Activated T-cell treated with anti-CD3 and anti-CD28 coated beads for 1 hour (primary cell): ENCODE results near the gene STAB2.

Source experiments
- DNase-seq: peaks from one replicate; pipeline ENCODE4 v3.0.0-alpha.2; 2020; ENCODE audit warnings: low read depth

Gene STAB2

GRCh38 chr12:103696101-103696500, 109.0 kb downstream of the STAB2 start:
- no peak for DNase-seq

DNA sequence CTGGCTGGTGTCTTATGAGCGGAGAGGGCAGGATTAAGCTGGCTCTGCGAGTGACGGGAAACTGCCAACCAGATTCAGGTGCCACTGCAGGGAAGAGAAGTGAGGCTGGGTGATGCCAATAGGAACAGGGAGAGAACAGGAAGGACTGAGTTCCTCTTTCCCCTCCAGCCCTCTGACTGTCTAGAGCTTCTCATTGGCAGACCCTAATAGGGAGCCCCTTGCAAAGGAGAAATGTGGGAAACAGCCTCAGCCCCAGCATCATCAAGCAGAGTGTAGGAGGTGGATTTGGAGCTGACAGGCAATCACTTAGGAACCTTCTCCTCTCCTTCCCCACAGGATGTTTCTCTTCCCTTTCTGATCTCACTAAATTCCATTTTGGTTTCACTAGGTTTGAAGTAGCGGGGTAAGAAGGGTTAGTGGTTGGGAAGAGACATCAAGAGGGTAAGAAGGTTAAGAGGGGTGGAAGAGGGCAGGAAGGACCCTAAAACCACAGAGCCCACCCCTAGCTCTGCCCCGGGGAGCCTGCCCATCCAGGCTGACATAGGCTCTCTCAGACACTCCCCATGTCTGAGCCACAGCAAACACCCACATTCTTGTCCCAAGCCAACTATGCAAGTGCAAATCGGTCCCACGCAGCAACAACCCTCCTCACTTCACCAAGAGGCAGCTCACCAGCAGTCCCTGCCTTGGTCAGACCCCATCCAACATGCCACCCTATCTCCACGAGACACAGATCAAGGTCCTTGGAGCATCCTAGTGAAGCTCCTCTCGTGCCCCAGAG, 111.1 kb downstream of the STAB2 start:
- DNase-seq = no peak

DNA sequence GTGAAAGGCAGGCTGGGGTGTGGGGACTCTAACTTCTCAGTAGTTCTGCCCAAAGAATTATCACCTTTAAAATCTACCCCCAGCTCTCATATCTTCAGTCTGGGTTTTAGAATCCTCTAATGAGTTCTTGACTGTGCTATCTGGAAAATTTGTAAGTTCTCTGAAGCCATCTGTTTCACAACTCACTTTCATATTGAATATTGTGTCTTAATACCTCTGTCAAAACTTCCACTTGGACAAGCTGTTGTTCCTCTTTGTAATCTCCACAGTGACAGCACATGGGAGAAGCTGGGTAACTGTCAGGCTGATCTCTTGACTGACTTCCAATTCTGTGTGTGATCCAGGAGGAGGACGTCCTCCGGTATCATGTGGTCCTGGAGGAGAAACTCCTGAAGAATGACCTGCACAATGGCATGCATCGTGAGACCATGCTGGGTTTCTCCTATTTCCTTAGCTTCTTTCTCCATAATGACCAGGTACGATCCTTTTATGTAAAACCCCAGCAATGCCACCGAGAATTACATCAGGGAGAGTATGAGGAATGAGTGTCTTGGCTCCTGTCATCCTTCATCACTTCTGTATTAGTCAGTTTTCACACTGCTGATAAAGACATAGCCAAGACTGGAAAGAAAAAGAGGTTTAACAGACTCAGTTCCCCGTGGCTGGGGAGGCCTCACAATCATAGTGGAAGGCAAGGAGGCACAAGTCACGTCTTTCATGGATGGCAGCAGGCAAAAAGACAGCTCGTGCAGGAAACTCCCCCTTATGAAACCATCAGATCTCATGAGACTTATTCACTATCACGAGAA, 111.9 kb downstream of the STAB2 start:
- DNase-seq = no peak

GRCh38 chr12:103705098-103705497, 118.0 kb downstream of the STAB2 start:
- no peak for DNase-seq

GRCh38 chr12:103705927-103706326, 118.9 kb downstream of the STAB2 start:
- no peak for DNase-seq

GRCh38 chr12:103707446-103707845, 120.4 kb downstream of the STAB2 start:
- DNase-seq = no peak

DNA sequence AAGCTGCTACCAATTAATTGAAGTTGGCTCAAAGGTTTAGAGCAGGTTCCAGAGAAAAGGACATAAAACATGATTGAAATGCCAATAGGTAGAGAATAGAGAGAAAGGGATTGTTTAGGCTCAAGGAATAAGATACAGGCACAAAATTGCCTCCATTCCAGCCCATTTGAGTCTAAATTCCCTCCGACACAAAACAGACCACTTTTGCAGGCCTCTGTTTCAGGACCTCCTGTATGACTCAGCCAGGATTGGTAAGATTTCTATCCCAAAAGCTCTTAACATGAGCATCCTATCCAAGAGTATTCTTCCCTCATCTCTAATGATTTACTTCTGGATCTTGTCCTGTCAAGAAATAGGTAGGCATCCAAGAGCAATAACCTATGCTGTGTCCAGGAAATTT, 123.5 kb downstream of the STAB2 start:
- no peak for DNase-seq

GRCh38 chr12:103712216-103712615, 125.1 kb downstream of the STAB2 start:
- DNase-seq = no peak

DNA sequence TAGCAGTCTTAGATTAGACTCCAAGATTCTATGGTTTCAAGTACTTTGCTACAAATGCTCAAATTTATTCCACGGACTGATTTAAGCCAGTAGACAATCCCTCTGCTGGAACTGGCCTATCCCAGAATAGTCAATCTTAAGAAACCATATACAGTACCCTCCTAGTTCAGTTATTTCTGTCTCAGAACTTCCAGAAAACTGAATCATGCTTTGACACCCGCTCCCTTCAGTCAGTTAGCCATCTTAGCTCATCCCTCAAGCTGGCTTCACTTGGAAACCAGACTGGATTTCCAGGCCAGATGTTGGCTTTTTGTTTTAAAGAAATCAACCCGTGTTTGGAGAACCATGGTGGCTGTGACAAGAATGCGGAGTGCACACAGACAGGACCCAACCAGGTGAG, 128.4 kb downstream of the STAB2 start:
- DNase-seq = no peak

DNA sequence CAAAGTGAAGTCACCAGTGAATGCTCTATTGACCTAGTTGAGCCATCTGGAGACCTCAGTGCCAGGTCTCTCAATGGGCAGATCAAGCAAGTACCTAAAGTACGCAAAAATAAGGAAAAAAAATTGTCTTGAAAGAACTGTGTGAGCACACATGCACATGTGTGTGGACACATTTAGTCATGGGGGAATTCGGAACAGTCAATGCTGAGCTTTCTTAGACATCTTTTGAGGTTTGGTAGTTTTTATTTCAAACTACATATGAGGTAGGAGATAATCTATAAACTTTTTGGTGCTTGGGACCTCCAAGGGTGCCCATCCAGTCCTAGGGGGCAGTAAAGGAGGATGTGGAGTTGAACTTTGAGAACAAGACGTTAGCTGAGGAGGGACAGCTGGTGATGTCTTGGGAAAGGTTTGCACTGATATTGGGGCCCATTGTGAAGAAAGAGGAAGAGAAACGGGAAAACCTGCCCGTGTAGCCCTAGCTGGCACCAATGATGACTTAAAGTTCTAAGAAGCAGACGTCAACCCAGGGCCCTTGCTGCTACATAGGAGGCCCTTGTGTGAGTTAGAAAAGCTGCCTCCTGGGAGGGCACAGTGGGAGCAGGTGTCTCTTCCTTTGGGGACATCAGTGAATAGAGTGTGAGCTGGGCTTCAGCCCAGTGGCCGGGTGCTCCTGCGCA, 129.6 kb downstream of the STAB2 start:
- DNase-seq = no peak

GRCh38 chr12:103725398-103725797, 138.3 kb downstream of the STAB2 start:
- no peak for DNase-seq

- DNase-seq = no peak
Measured at GRCh38 chr12:103727638-103728037, 140.6 kb downstream of the STAB2 start.

DNA sequence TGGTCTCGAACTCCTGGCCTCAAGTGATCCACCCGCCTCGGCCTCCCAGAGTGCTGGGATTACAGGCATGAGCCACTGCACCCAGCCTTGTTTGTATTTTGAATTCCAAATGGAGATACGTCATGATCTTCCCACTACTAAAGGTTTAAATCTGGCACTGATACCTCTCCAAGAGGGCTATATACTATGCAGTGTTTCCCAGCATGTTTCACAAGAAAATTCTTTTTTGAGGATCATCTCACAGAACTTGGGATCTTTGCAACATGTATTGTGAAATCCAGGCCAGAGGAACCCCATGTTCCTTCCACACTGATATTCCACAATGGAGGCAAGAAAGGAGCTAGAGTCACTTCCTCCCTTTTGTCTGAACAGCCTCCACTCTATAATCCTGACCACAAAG, 141.2 kb downstream of the STAB2 start:
- no peak for DNase-seq

- DNase-seq = no peak
Measured at GRCh38 chr12:103729499-103729898, 142.4 kb downstream of the STAB2 start.

- no peak for DNase-seq
Measured at GRCh38 chr12:103731539-103731938, 144.5 kb downstream of the STAB2 start.

- DNase-seq = no peak
Measured at GRCh38 chr12:103734863-103735262, 147.8 kb downstream of the STAB2 start.

GRCh38 chr12:103735291-103735690, 148.2 kb downstream of the STAB2 start:
- no peak for DNase-seq

DNA sequence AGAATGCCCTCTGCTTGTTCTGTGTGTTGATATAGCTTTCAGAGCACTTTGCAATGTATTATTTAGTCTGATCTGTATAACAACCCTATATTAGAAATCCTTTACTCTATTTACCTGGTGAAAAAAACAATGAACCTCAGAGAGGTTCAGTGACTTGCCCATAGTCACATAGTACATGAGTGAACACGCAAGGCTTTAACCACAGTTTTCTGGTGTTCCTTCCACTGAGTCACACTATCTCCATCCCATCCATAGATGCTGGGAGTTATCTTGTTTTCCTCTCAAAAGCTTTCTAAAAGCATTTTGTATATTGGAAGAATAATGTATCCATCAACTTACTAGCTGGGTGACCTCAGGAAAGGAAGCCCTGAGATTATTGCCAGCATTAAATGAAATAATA, 149.5 kb downstream of the STAB2 start:
- DNase-seq = no peak

GRCh38 chr12:103737881-103738280, 150.8 kb downstream of the STAB2 start:
- DNase-seq = no peak

DNA sequence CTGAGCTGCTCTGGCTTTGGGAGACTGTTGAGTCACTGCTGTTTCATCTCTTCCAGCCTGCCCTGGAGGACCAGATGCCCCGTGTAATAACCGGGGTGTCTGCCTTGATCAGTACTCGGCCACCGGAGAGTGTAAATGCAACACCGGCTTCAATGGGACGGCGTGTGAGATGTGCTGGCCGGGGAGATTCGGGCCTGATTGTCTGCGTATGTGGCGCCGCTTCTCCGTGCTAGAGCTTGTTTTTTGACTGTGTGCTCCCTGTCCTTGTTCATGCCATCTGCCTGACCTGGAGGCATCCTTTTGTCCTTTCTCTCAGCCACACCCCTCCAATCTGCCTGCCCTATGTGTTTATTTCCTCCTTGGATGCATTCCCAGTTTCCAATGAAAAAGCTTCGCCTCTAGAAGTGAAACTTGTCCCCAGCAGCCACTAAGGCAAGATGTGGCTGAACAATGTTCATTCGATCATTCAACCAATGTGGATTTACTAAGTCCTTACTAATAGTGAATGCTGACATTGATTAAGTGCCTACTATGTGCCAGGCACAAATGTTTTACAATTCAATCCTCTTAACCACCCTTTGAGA, 155.4 kb downstream of the STAB2 start:
- DNase-seq = no peak

DNA sequence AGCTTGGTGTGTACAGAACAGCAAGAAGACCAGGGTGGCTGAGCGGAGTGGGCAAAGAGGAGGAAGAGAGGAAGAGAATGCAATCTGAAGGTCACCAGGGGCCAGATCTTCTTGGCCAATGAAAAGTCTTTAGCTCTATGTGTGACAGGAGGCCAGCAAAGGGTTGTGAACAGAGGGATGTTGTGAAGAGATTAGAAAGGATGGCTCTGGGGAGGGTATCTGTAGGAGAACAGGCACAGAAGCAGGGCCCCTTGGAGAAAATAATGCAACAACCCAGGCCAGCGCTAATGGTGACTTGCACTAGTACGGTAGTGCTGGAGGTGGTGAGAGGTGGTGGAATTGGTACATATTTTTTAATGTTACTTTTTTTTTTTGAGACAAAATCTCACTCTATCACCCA, 156.7 kb downstream of the STAB2 start:
- DNase-seq = no peak

GRCh38 chr12:103745962-103746361, 158.9 kb downstream of the STAB2 start:
- no peak for DNase-seq

GRCh38 chr12:103748002-103748401, 160.9 kb downstream of the STAB2 start:
- DNase-seq = no peak
